ENCODE data around the gene SYS1.

SYS1 gene

GRCh38 chr20:45358282-45359068 lies 4.5 kb upstream of the SYS1 start:
- no peak for DNase-seq

- no peak for DNase-seq
These were observed 3.9 kb upstream of the SYS1 start for GRCh38 chr20:45359069-45359405.

GRCh38 chr20:45359406-45360148 lies 3.4 kb upstream of the SYS1 start:
- no peak for DNase-seq

GRCh38 chr20:45361793-45362192 lies 1.2 kb upstream of the SYS1 start:
- DNase-seq, result no peak

- no peak for DNase-seq
These were observed 896 bp downstream of the SYS1 start for GRCh38 chr20:45363611-45364492.

- DNase-seq, result no peak
These were observed 2.6 kb downstream of the SYS1 start for GRCh38 chr20:45365444-45365970.

- DNase-seq, result no peak
These were observed 3.2 kb downstream of the SYS1 start for GRCh38 chr20:45366192-45366591.

GRCh38 chr20:45366631-45367030 lies 3.7 kb downstream of the SYS1 start:
- no peak for DNase-seq

GRCh38 chr20:45367126-45367525 lies 4.2 kb downstream of the SYS1 start:
- no peak for DNase-seq

- no peak for DNase-seq
These were observed 5.4 kb downstream of the SYS1 start for GRCh38 chr20:45368221-45368980.

GRCh38 chr20:45370571-45371160 lies 7.7 kb downstream of the SYS1 start:
- DNase-seq, result no peak

- no peak for DNase-seq
These were observed 9.3 kb downstream of the SYS1 start for GRCh38 chr20:45372241-45372640.

- DNase-seq, result no peak
These were observed 9.8 kb downstream of the SYS1 start for GRCh38 chr20:45372646-45373352.

GRCh38 chr20:45373353-45374100 lies 10.6 kb downstream of the SYS1 start:
- DNase-seq, result peak; percentile 60 to 80

- DNase-seq, result no peak
These were observed 11.1 kb downstream of the SYS1 start for GRCh38 chr20:45374101-45374467.

- DNase-seq, result no peak
These were observed 12.0 kb downstream of the SYS1 start for GRCh38 chr20:45374966-45375365.

GRCh38 chr20:45377269-45377668 lies 14.3 kb downstream of the SYS1 start:
- DNase-seq, result no peak

GRCh38 chr20:45378191-45378590 lies 15.2 kb downstream of the SYS1 start, which contains the start of gene TP53TG5:
TSS of gene TP53TG5 (minus strand) at chr20:45378325. CDS start at chr20:45378236, 89 bp downstream.
- DNase-seq, result no peak

GRCh38 chr20:45387274-45387673 lies 24.3 kb downstream of the SYS1 start:
- no peak for DNase-seq

- no peak for DNase-seq
These were observed 28.0 kb downstream of the SYS1 start for GRCh38 chr20:45390931-45391330.

- DNase-seq, result no peak
These were observed 28.6 kb downstream of the SYS1 start for GRCh38 chr20:45391559-45391958.

Measured in SW 1271 (cell line).